Endothelial cell (in vitro differentiated cells): ENCODE results near the gene MOK. TPM values are rescaled to one million over a fixed set of nuclear protein-coding genes. Genes with fewer than 3 reads are reported as not detected.
"Not testable (repeated sequence)": the region's sequence is repeated elsewhere in the genome, so short reads cannot be mapped to it uniquely, and the experiment has no call there.

Source experiments
- DNase-seq: peaks from one replicate; pipeline ENCODE4 v3.0.0; 2021; ENCODE audit warnings: low spot score
- H3K27ac Mint-ChIP-seq: one replicate; pipeline ENCODE4 v1.8.0; 2021; ENCODE audit warnings: mixed read lengths, inconsistent platforms; ENCODE audit not compliant: unreplicated experiment
- H3K27me3 Mint-ChIP-seq: one replicate; pipeline ENCODE4 v1.8.0; 2021; ENCODE audit warnings: mild to moderate bottlenecking, moderate library complexity, mixed read lengths, inconsistent platforms; ENCODE audit not compliant: unreplicated experiment
- H3K36me3 Mint-ChIP-seq: one replicate; pipeline ENCODE4 v1.8.0; 2021; ENCODE audit warnings: mild to moderate bottlenecking, low read depth, mixed read lengths, inconsistent platforms; ENCODE audit not compliant: unreplicated experiment
- H3K4me1 Mint-ChIP-seq: one replicate; pipeline ENCODE4 v1.8.0; 2021; ENCODE audit warnings: mild to moderate bottlenecking, mixed read lengths, inconsistent platforms; ENCODE audit not compliant: unreplicated experiment
- H3K4me3 Mint-ChIP-seq: one replicate; pipeline ENCODE4 v1.8.0; 2021; ENCODE audit warnings: mild to moderate bottlenecking, mixed read lengths, inconsistent platforms; ENCODE audit not compliant: unreplicated experiment
- H3K9me3 Mint-ChIP-seq: one replicate; pipeline ENCODE4 v1.8.0; 2021; ENCODE audit warnings: mixed read lengths, inconsistent platforms; ENCODE audit not compliant: unreplicated experiment
- CTCF ChIP-seq: fragments of 200-600 bp; sonication (generic); IDR thresholded peaks from one replicate; pipeline ENCODE4 v1.5.0; 2021; ENCODE audit warnings: antibody characterized with exemption; ENCODE audit not compliant: unreplicated experiment
- total RNA-seq: library from RNA; stranded (reverse); fragmentation: NEBNext Ultra II Directional; extraction: Animal tissue kit (Norgen Biotek cat#: 25700); gene quantifications from one replicate; pipeline ENCODE4 v1.2.1, GENCODE V29; 2021; ENCODE audit not compliant: unreplicated experiment

MOK gene
- total RNA-seq, 1 donor from 2014 or later = 5.8 TPM

- Mint-ChIP-seq H3K27me3 (no peaks in the 10 kb centered on the region), H3K4me3 (no peak overlapping the region), H3K9me3 (no peaks in the 10 kb centered on the region), H3K27ac (no peak overlapping the region), H3K4me1 (peaks cover 6% of the 10 kb centered on the region), H3K36me3 (no peaks in the 10 kb centered on the region)
- DNase-seq = no peak
- TF ChIP-seq CTCF = no peak
These were observed 55.0 kb downstream of the MOK start for GRCh38 chr14:102249981-102250380.

- no peak for DNase-seq
- Mint-ChIP-seq H3K4me1 (peaks cover 6% of the 10 kb centered on the region), H3K4me3 (no peak overlapping the region)
These were observed 55.9 kb downstream of the MOK start for GRCh38 chr14:102249041-102249440.

GRCh38 chr14:102248121-102248520 lies 56.8 kb downstream of the MOK start:
- no peaks in the 10 kb centered on the region for H3K27me3 Mint-ChIP-seq
- no peak for DNase-seq
- no peaks in the 10 kb centered on the region for H3K36me3 Mint-ChIP-seq
- no peak for TF ChIP-seq CTCF
- H3K4me3 Mint-ChIP-seq = no peak overlapping the region
- peaks cover 6% of the 10 kb centered on the region for H3K4me1 Mint-ChIP-seq
- no peaks in the 10 kb centered on the region for H3K9me3 Mint-ChIP-seq
- no peak overlapping the region for H3K27ac Mint-ChIP-seq

More at GRCh38 chr14:102249041-102249440, 55.9 kb downstream of the MOK start:
- Mint-ChIP-seq H3K27me3 (no peaks in the 10 kb centered on the region), H3K36me3 (no peaks in the 10 kb centered on the region), H3K27ac (no peak overlapping the region), H3K9me3 (no peaks in the 10 kb centered on the region)
- no peak for TF ChIP-seq CTCF

- H3K27ac Mint-ChIP-seq = no peak overlapping the region
These were observed 58.9 kb downstream of the MOK start for GRCh38 chr14:102246071-102246470.

GRCh38 chr14:102243795-102244194 lies 61.2 kb downstream of the MOK start:
- H3K27me3 Mint-ChIP-seq, DNase-seq, H3K9me3 Mint-ChIP-seq: not testable (repeated sequence)

More at GRCh38 chr14:102246071-102246470, 58.9 kb downstream of the MOK start:
- Mint-ChIP-seq H3K4me1 (peaks cover 6% of the 10 kb centered on the region), H3K27me3 (no peaks in the 10 kb centered on the region), H3K4me3 (no peak overlapping the region), H3K9me3 (no peaks in the 10 kb centered on the region), H3K36me3 (no peaks in the 10 kb centered on the region)
- DNase-seq = no peak
- TF ChIP-seq CTCF = no peak

GRCh38 chr14:102241147-102241546 lies 63.8 kb downstream of the MOK start:
- Mint-ChIP-seq H3K27me3 (no peaks in the 10 kb centered on the region), H3K4me3 (no peak overlapping the region), H3K27ac (no peak overlapping the region), H3K36me3 (peaks cover 8% of the 10 kb centered on the region), H3K4me1 (no peaks in the 10 kb centered on the region), H3K9me3 (no peaks in the 10 kb centered on the region)
- DNase-seq = no peak
- TF ChIP-seq CTCF = no peak

More at GRCh38 chr14:102243795-102244194, 61.2 kb downstream of the MOK start:
- H3K36me3 Mint-ChIP-seq, H3K27ac Mint-ChIP-seq, H3K4me3 Mint-ChIP-seq, H3K4me1 Mint-ChIP-seq: not testable (repeated sequence)

- H3K27me3 Mint-ChIP-seq, H3K27ac Mint-ChIP-seq, DNase-seq, H3K9me3 Mint-ChIP-seq, H3K36me3 Mint-ChIP-seq, H3K4me1 Mint-ChIP-seq, H3K4me3 Mint-ChIP-seq: not testable (repeated sequence)
These were observed 64.5 kb downstream of the MOK start for GRCh38 chr14:102240481-102240880.
